Urothelium cell line (cell line): ENCODE data around the gene PKMYT1.
A peak's percentile ranks its signal among the peaks of the same experiment; 100 is the strongest.

Source experiments
- DNase-seq: peaks from one replicate; pipeline ENCODE4 v3.0.0; 2011; ENCODE audit warnings: low spot score, mixed read lengths
- FAIRE-seq: peaks from 2 replicates; lab custom pipeline; 2011; peaks lifted over from hg19 to GRCh38; lab: Jason Lieb, UNC

The PKMYT1 gene

GRCh38 chr16:2975161-2975795 lies 5.0 kb downstream of the PKMYT1 start:
- FAIRE-seq (no peak), DNase-seq (no peak)

DNA sequence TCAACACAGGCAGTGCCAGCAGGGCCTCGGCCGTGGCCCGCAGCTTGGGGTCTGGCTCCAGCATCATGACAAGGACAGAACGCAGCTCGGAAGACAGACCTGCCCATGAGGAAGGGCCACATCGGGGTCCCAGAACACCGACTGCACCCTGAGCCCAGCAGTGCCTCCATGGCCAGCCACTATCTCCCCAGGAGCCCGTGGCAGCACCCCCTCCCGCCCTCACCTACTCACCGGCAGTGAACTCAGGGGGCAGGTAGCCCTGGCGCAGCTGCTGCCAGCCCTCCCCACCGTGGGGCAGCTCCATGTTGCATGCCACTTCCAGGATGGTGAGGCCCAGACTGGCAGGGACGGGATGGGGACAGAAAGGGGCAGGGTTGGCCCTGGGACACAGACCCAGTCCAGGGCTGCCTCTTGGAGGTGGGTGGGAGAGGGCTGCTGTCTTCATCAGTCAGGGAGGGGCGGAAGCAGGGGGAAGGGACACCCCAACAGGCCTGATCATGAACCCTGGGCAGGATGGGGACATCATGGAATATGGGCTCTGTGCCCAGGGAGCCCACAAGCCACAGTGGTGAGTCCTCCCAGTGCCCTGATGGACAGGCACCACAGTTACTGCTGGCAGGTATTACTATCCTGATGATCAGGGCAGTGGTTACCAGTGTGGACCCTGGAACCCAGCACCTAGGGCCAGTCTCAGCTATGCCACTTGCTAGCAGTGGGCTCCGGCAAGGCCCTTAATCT lies 5.8 kb downstream of the PKMYT1 start:
- no peak for DNase-seq
- FAIRE-seq: no peak

- DNase-seq (no peak), FAIRE-seq (no peak)
Observed at GRCh38 chr16:2973605-2974318, 6.5 kb downstream of the PKMYT1 start.

DNA sequence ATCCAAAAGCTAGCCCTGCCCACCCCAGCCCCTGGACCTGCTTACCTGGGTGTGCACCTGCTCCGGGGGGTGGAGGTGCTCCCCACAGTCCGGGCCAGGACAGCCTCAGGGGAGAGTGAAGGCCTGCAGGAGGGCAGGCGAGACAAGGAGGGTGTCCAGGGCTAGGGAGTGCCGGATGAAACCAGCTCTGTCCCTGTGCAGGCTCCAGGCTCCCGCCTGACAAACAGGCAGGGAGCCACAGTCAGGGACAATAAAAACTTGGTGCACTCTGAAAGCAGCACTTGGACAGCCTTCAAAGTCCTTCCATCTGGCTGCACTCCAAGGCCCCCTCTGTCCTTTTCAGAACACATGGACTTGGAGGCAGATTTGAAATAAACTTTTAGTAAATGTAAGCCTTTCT lies 7.2 kb downstream of the PKMYT1 start:
- DNase-seq (no peak), FAIRE-seq (no peak)

DNA sequence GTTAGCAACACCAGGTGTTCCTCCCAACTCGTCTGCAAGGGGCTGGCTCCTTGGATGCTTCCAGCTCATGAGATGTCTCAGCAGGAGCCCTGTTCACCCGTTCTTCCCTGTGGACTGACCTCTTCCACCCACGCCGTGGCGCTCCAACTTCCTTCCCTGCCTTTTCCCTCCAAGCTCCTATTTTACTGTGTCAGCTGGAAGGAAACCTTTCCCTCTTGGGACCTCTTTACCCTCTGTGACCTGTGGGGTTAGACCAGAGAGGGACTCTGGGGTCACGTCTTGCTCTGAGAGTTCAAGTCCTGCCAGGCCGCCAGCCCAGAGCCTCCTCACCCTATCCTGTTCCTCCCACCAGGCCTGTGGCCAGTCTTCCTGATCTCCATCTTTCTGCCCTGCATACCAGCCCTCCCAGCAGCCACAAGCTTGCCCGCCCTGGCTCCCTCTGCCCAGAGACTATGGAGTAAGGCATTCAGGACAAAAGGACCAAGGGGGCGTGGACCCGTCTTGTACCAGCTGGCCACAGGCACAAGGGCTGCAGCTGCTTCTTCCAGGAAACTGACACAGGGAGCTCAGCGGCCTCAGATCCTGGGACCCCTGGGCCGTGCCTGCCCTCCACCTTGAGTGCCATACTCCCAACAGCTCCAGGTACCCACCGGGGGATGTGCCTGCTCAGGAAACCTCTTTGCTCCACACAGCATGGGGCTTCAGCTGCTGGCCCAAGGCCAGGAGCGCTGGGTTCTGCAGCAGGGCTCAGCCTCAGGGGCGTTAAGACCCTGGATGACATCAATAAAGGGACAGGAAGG lies 8.1 kb downstream of the PKMYT1 start:
- no peak for FAIRE-seq

DNA sequence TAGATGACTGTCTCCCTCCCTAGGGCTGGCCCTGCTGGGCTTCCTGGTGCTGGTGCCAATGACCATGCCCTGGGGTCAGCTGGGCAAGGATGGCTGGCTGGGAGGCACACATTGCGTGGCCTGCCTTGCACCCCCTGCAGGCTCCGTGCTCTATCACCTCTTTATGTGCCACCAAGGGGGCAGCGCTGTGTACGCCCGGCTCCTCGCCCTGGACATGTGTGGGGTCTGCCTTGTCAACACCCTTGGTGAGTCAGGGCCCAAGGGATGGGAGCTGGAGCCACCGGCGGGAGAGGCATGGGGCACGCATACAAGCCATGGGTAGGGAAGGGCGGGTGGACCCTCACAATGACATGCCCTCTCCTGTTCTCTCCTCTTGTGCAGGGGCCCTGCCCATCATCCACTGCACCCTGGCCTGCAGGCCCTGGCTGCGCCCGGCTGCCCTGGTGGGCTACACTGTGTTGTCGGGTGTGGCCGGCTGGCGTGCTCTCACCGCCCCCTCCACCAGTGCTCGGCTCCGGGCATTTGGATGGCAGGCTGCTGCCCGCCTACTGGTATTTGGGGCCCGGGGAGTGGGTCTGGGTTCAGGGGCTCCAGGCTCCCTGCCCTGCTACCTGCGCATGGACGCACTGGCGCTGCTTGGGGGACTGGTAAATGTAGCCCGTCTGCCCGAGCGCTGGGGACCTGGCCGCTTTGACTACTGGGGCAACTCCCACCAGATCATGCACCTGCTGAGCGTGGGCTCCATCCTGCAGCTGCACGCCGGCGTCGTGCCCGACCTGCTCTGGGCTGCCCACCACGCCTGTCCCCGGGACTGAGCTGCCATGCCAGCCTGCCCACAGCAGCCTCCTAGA lies 8.9 kb downstream of the PKMYT1 start:
- FAIRE-seq (no peak), DNase-seq (no peak)

More for the DNA sequence above, 8.1 kb downstream of the PKMYT1 start:
- no peak for DNase-seq

DNA sequence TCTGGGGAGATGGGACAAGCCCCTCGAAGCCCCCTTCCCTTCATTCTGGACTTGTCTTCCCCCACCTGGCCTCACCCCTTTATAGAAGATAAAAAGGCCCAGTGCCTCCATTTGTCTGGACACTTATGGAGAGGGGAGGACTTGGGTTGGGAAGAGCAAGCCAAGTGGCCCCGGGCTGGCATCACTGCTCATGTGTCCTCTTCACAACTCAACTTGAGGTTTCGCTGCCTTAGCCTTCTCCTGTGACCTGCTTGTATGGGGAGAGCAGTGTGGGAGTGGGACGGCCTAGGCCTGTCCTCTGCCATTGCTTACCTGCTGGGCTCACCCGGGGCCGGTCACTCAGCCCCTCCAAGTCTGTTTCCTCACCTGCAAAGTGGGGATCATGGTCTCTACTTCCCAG lies 9.7 kb downstream of the PKMYT1 start:
- no peak for DNase-seq
- no peak for FAIRE-seq

DNA sequence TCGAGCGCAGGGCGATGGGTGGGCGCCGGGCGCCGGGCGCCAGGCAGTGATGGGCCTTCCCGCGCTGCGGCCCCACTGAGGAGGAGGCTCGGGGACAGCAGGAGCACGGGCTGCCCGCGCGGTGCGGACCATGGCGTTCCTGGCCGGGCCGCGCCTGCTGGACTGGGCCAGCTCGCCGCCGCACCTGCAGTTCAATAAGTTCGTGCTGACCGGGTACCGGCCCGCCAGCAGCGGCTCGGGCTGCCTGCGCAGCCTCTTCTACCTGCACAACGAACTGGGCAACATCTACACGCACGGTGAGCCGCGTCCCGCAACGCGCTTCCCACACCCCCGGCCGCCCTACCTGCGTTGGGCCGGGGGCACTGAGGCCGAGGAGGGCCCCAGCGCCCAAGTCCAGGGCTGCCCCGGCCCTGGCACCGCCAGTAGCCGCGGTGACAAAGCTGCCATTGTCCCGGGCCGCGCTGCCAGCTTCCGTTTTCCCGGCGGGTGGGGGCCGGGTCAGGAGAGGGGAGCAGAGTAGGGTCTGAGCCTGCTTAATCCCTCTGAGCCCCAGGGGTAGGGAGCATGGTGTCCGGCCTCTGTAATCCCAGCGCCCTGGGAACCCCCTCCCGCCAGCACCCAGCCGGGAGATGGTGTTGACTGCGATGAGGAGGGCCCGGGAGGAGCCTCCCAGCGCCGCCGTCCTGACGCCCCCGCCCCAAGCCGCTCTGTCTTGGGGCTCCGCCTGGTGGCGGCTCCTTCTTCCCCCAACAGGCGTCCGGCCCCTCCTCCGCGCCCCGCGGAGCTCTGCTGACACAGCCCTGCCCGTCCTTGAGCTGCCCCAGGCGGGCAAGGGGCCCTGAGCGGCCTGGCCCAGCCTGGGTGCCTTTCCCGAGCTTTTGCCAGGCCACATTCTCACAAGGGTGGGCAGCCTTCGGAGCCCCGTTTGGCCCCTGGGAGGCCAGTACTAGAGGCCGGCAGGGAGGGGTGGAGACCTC lies 10.4 kb downstream of the PKMYT1 start:
- peak; percentile 89 for DNase-seq
- FAIRE-seq: peak; percentile 52

- FAIRE-seq: peak; percentile 85
- peak; percentile 96 for DNase-seq
Observed at GRCh38 chr16:2968738-2969544, 11.3 kb downstream of the PKMYT1 start, which contains the start of gene PAQR4. TSS of gene PAQR4 (plus strand) at chr16:2969348. CDS start at chr16:2969675, 327 bp downstream.

DNA sequence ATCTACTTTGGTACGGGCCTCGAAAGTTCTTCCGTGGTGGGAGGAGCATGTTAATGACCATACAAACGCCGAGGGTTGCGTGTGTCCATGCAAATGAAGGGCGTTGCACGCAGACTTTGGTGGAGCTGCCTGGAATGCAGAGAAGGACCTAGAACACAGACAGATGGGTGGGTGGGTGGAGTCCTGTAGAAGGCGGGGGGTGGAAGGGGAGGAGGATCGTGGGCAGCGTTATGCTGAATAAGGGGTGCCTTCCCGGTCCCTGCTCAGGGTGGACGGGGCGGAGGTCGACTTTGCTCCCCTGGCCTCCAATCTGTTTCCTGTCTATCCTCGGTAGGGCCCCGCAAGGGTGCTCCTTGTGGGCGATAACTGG lies 11.9 kb downstream of the PKMYT1 start:
- FAIRE-seq (no peak), DNase-seq (no peak)

GRCh38 chr16:2967721-2968161 lies 12.5 kb downstream of the PKMYT1 start:
- FAIRE-seq: no peak

DNA sequence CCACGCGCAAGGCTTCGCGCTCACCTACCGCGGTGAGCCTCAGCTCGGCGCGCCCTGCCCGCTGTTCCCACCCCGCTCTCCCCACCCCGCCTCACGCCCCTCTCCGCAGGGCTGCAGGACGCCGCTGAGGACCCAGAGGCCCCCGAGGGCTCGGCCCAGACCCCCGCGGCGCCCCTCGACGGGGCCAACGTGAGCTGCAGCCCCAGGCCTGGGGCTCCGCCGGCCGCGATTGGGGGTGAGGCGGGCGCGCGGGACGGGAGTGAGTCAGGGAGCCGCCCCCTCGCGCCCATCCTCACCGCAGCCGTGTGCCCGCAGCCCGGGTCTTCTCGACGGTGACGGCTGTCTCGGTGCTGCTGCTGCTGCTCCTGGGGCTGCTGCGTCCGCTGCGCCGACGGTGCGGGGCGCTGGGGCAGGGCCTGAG lies 13.0 kb downstream of the PKMYT1 start:
- FAIRE-seq (no peak), DNase-seq (no peak)

More at GRCh38 chr16:2967721-2968161, 12.5 kb downstream of the PKMYT1 start:
- DNase-seq: no peak

DNA sequence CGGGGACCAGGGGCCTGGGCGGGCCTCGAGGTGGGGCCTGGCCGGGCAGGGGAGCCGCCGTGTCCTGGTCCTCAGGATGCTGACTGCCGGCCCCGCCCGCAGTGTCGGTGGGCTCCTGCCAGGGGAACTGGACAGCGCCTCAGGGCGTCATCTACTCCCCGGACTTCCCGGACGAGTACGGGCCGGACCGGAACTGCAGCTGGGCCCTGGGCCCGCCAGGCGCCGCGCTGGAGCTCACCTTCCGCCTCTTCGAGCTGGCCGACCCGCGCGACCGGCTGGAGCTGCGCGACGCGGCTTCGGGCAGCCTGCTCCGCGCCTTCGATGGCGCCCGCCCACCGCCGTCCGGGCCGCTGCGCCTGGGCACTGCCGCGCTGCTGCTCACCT lies 13.4 kb downstream of the PKMYT1 start:
- no peak for DNase-seq
- no peak for FAIRE-seq

DNA sequence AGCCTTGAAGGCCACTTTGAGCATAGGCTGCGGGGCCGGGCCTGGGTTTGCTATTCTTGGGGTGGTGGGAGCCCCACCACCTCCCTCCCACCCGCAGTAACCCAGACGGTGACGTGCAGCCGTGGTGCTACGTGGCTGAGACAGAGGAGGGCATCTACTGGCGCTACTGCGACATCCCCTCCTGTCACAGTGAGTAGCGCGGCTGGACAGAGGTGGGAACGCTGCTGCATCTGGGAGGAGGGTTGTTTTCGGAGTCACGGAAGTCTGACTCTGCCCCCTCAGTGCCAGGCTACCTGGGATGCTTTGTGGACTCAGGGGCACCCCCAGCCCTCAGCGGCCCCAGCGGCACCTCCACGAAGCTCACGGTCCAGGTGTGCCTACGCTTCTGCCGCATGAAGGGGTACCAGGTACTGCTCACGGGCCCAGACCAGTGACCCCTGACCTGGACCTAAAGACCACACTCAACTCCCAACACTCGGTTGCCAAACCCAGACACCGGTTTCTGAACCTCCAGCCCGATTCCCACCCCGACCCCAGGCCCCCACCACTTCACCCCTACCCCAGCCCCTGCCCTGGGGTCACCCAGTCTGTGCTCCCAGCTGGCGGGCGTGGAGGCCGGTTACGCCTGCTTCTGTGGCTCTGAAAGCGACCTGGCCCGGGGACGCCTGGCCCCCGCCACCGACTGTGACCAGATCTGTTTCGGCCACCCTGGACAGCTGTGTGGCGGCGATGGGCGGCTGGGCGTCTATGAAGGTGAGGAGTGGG lies 14.0 kb downstream of the PKMYT1 start:
- FAIRE-seq (no peak), DNase-seq (no peak)

GRCh38 chr16:2964475-2965336 lies 15.5 kb downstream of the PKMYT1 start:
- FAIRE-seq (peak; percentile 52), DNase-seq (peak; percentile 95)

GRCh38 chr16:2963723-2964474 lies 16.3 kb downstream of the PKMYT1 start, which contains the start of gene KREMEN2:
TSS of gene KREMEN2 (plus strand) at chr16:2964275. CDS start at chr16:2964521, 246 bp downstream.
- DNase-seq (peak; percentile 92), FAIRE-seq (peak; percentile 27)
